ENCODE results near the gene B9D2.

DNA sequence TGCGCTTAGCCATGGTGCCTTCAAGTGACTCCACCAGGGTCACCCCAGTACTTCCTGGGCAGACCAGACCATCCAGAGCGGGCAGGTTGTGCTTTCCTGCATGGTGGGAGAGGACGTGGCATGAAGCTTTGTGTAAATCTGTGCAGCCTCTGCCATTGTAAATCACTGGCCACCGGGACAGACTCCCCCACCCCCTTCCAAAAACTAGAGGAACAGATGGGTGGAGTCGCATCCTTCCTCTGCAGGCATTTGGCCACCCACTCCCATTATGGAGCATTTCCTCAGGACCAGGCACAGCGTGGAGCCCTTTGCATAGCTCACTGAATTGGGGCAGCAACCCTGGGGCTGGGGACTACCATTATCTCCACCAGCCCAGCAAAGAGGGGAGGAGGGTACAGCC lies 41.8 kb upstream of the B9D2 start:
- TF ChIP-seq OSR1 (CRISPR knock-in tag; IDR thresholded peaks at IDR 0.05) = no peak
- no peak for TF ChIP-seq ZFP3 (CRISPR knock-in tag; IDR thresholded peaks at IDR 0.05)
- TF ChIP-seq, protein P1, sequence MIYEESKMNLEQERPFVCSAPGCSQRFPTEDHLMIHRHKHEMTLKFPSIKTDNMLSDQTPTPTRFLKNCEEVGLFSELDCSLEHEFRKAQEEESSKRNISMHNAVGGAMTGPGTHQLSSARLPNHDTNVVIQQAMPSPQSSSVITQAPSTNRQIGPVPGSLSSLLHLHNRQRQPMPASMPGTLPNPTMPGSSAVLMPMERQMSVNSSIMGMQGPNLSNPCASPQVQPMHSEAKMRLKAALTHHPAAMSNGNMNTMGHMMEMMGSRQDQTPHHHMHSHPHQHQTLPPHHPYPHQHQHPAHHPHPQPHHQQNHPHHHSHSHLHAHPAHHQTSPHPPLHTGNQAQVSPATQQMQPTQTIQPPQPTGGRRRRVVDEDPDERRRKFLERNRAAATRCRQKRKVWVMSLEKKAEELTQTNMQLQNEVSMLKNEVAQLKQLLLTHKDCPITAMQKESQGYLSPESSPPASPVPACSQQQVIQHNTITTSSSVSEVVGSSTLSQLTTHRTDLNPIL (CRISPR knock-in tag; IDR thresholded peaks at IDR 0.05; ENCODE audit: low read depth) = no peak
- no peak for TF ChIP-seq ISL1 (CRISPR knock-in tag; IDR thresholded peaks at IDR 0.05)
- TF ChIP-seq ZNF70 (CRISPR knock-in tag; IDR thresholded peaks at IDR 0.05) = no peak

Data from SK-N-SH treated with all-trans-retinoic acid at 6 μM for 48 hours (cell line).